Amygdala (tissue), 56 donors: ENCODE measurements around the gene SGMS2.

Source experiments
- DNase-seq, 56 donors: peaks; one replicate each; lab custom pipeline; 2025; lab: John Stamatoyannopoulos, UW

SGMS2 gene

DNA sequence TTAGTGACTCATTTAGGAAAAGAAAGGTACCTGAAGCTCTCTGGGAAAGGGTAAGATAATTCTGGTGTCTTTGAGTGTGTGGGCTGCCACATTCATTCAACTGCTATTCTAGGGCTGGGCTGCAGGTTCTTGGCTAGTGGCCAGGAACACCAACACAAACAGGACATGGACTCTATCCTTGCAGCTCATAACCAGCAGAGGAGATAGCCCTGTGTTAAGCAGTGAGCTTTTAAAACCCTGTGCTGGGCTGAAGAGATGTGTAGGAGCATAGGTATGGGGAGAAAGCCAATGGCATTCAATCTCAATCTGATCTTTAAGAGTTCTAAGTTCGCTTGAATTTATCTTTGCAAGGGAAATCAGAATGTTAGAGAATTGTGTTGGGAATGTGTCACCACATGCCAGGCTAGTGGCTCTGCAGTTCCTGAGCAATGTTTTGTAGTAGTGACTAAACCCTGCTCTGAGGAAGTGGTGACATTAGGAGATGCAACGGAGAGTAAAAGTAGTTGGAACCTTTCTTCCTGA, 39.2 kb downstream of the SGMS2 start:
- peak in 17 of 56 donors; percentile 0 to 30 (median 4) for DNase-seq

DNA sequence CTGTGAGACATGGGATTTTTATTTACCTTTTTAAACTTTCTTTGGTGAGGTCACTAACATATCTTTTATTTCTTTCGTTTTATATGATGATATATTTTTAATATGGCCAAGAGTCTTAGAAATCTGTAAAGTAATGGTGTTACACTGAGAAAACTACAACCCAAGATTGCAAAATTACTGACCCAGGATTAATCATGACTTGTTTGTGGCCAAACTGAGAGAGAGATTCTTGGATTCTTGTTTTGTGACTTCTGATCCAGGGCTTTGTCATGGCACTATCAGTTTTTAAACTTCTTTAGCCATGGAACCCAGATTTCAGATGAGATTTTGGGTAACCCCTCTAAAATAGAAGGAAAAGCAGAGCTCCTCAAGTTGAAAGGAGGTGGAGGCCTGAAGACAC, 42.0 kb downstream of the SGMS2 start:
- DNase-seq = no peak

DNA sequence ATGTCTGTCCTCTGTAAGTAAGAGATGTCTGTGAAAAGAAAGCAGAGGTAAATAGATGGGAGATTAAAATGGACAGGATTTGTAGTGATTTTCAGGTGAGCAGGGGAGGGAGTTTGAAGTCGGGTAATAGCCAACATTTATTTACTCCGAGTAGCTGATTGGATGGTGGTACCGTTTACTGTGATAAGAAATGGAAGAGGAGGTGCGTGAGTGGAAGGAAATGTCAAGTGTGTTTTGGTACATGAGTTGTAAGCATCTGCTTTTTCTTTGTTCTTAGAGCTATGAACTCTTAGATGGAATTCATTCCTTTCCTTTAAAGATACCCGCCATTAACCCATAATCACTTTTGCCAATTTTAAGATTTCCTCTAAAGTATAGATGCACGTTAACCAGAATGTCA, 45.5 kb downstream of the SGMS2 start:
- DNase-seq = no peak

DNA sequence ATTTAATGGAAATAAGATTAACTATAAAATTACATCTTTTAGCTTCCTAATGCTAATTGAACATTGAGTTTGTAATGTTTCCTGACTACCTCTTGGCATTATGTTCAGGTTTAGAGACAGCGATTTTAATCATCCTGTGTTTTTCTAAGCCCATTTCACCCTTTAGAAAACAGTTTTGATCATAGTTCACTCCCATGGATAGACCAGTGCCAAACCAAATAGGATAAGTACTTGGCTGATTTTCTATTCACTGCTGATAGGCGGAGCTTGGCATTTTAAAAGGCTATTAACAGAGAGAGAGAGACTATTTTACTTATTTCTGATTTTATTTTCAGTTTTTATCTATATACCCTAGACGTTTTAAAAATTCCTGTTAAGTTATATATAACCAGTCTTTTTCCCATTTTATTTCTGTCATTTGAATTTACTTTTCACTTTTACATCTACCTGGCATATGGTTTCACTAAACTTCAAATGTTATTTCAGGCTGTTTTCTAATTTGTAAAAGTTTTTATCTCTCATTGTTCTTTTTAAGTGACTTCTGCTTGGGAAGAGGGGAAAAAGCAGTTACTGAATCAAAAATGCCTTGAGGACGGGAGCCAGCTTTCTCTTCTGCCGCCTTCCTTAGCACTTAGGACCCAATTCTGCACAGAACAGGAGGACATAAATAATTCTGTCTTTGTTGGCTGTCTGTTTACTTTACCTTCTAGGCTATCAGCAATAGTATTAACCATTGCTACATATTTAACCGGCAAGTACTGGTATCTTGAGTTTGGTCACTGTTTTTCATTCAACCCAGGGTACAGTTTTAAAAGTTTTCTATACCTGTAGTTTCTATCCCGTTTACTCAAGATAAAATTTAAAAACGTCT, 46.4 kb downstream of the SGMS2 start:
- no peak for DNase-seq

DNA sequence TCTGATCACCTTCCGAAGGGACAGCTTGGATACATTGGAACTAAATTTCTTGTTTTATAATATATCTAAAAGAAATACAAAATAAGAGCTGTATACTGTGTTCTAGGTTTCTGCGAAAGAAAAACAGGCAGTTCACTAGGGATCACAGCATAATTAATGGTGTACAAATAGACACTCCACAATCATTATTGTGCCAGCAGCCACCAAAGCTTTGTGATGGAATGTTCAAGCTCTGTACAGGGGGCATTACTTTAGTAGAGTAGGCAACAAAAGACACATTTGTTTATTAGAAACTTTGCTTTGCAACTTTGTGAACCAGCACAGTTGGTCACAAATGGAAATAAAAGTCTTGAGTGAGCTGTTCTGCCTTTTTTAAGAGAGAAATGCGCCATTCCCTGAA, 49.3 kb downstream of the SGMS2 start:
- no peak for DNase-seq

DNA sequence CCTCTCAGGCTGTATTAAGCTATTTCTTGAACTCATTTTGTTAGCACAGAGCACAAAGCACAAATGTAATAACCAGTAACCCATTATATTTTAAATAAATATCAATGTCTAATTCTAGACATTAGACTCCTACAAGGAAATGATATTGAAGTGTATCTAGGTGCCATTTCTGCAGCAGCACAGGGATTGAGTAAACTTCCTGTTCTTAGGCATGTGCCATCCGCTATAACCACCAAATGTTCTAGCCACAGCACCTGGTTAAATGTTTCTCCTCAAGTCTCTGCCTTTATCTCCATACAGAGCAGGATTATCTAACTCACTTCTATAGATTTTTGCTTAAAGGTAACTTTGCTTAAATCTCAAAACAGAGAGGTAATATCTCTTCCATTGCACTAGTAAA, 51.4 kb downstream of the SGMS2 start:
- no peak for DNase-seq

DNA sequence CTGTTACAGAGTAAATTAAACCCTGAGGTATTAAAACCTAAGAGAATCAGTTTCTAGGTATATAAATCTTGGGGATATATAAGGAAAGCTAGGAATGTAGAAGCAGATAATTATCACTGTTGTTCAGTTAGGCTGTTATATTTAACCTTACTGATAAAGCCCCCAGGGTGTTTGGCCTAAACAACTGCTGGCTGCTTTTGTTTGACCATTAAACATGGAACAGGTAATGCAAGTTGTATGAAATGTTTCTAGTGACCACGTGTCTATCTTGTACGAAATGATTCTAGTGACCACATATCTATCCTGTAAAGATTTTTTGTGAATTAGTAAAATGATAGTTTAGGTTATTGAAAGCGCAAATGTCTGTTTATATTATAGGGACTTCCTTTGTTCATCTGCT, 52.6 kb downstream of the SGMS2 start:
- DNase-seq = no peak

DNA sequence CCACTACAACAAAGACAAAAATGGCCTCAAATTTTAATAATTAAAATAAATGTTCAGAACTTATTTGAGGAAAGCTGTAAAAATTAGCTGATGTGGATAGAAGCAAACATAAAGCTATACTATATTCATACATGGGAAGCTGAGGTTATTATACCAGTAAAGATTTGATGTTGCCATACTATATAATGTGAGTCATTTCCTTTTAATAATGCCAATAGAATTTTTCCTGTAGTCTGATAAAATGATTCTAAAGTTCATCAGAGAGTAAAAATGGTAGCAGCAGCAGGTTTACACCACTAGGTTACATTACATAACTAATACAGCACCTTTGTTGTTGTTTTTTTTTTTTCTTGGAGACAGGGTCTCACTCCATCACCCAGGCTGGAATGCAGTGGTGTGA, 61.1 kb downstream of the SGMS2 start:
- DNase-seq = no peak

DNA sequence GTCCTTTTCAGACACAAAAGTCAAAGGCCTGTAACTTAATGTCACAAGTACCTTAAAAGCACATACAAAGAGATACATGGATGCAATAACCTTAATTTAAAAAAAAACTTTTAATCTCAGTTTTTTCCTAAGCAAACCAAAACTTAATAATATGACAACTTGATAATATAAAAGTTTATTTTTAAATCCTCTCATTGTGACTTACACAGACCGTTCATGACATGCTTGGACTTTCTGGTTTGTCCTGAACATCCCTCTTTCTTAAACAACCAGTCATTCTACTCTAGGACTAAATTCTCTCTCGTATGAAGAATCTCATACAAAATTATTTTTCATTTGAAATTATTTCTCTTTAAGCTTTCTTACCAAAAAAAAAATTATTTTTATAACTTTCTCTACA, 63.5 kb downstream of the SGMS2 start:
- no peak for DNase-seq

DNA sequence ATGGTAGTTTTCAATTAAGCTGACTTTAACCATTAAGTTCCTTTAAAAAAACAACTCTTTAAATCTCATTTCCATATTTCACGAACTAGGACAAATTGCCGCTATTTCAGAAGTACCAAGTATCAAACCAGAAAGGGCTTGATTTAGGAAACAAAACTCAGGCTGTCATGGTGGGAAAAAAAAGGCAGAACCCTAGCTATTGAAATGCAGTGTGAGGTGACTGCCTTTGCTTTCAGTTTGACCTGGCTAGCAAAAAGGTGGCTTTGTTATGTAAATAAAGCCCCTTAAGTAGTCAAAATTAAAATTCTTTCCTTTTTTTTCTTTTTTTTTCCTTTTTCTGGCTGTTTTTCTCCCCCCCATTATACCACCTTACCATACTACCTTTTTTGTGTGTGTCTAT, 66.0 kb downstream of the SGMS2 start:
- DNase-seq = no peak

DNA sequence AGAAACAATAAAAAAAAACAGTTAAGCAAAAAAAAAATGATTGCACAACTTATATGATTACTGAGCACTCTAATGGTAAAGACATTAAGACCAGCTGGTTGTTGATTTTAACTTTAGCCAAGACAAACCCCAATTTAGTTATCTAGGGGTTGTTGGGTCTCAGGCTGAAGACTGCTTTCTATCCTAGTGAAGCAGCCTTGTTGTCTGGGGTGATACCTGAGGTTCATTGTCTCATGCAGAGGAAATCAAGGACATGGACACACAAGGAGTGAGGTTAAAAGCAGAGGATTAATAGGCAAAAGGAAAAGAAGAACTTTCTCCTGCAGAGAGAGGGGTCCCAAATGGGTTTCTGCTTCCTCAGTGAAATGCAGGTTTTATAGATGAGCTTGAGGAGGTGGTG, 66.6 kb downstream of the SGMS2 start:
- no peak for DNase-seq

DNA sequence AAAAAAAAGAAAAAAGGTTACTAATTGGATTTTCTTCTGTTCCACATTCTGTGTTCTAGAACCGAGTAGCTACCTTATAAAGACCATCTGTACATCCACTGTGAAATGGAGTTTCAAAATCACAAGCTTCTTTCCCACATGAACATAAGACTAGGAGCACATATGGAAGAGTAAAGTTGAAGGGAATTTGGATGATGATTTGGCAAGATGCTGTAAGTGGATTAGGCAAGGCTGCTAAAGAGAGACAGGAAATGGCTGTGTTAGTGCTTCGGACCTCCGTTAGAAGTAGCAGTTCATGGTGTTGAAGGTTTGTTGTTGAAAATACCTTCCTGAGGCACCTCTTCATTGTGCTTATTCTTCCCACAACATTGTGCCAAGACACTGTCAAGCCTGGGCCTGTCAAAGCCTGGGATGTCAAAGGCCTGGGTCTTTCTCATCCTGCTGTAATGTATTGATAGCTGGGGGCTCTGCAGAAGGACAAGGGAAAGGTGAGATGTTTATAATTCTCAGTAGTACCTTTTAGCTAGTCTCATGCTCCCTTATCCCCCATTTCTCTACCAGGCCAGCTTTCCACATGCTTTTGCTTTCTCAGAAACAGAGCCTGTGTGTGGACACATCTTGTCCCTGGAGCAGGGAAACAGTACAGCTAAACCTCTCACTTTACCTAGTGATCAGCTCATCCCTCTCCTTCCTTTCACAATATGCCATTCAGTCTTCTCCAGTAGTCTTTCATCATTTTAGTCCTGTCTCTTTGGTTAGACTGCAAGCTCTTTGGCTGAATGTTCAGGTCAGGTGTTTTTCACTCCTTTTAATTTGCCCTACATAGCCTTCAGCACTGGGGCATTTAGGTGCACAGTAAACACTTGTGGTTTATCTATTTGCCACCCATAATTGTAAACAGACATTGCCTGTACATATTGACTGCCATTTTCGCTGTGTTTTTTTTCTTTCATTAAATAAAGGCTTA, 68.7 kb downstream of the SGMS2 start:
- DNase-seq = no peak

DNA sequence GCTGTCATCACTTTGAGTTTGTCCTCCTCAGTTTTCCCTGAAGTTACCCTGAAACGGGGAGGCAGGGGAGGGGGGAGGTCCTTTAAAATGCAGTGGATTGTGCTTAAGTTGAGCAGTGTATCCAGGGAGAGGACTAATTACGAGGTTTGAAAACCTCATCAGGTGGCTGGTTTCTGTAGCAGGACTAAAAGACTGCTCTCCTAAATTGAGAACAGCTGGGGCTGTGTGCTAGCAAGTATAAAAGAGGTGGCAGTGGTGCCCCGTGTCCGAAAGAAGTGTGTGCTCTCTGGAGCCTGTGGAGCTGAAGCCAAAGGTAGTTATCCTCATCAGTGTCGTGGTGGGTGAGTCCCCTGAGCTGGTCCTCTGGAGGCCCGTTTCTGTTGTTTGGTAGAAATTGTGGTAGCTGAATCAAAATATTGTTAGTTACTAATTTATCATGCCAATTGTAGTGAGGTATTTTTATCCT, 69.4 kb downstream of the SGMS2 start:
- DNase-seq = no peak

DNA sequence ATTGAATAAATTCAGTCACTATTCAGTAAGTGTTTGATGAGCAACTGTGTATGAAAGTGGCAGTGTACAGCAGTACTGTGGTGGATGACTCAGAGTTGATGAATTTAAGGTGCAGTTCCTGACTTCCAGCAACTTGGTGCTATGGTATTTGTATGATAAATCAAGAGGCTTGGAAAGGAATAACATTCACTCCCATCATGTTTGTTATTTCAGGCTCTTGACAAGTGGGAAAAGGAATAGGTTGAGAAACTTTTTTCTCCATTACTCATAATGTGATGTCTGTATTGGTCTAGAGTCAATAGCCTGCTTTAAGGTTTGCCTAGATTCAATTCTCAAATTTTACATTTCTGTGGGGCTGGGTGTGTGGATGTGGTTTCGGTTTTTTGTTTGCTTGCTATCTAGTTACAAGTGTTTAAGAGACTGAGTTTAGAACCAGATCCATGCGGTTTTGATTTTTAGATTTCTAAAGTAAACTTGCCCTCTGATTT, 71.5 kb downstream of the SGMS2 start:
- DNase-seq = no peak

DNA sequence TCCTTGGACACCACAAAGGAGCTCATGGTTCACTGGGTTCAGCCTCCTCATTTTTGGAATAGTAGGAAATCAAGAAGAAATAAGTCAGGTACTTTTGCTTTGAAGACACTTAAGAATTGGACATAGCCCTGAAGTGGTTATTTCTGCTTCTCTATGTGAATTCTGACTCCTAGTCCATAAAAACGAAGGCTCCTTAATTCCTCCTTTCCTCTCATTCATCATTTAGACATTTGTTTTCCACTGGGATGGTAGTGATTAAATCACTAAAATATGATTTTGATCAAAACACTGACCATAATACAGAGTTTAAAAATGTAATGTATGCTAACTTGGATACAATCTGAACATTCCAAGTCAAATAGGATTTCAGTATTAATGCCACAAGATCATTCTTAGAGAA, 71.9 kb downstream of the SGMS2 start:
- DNase-seq = no peak

DNA sequence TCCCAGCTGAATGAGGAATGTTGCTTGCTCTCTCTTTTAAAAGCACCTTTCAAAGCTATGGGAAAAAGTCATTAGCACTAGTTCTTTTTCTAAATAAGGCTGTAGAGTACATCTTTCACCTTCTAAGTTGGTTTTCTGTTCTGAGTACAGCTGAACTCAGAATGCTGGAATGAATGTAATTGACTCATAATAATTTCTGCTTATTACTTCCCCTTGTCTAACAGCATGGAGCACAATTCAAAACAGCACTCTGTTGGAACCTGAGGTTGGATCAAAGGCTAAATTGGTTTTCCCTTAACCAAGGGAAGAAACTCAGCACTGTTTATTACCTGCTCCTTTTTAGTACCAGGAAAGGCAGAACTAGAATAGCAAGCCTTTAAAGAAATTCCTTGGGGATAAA, 73.1 kb downstream of the SGMS2 start:
- no peak for DNase-seq

DNA sequence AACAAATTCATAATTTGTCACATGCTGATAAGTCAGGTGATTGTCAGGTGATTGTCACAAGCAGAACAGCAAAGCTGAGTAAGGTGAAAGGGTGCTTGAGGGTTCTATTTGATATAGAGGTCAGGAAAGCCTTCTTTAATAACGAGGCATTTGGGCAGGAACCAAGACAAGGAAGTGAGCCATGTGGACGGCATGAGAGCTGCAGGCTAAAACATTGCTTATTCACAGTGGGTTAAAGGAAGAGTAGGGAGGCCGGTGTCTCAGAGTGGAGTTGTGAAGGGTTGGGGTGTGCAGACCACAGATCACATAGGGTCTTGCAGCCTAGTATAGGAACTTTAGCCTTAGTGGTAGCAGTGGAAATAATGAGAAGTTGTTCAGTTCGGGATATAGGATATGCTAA, 75.3 kb downstream of the SGMS2 start:
- DNase-seq = no peak

DNA sequence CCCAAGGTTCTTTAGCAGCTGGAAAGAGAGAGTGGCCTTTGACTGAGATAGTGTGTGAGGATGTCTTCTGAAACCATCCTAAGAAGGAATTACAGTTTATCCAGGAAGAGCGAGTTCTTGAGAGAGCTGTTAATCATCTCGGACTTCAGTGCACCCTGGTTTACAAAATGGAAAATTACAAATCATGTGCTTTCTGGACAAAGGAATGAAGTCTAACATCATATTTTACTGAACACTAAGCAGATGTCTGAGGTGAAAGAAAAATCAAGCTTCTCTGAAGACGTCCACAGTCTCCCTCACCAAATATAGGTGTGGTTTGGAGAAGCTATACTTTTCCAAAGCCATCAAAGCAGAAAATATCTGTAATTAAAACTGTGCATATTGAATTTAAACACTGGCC, 75.8 kb downstream of the SGMS2 start:
- DNase-seq = no peak

DNA sequence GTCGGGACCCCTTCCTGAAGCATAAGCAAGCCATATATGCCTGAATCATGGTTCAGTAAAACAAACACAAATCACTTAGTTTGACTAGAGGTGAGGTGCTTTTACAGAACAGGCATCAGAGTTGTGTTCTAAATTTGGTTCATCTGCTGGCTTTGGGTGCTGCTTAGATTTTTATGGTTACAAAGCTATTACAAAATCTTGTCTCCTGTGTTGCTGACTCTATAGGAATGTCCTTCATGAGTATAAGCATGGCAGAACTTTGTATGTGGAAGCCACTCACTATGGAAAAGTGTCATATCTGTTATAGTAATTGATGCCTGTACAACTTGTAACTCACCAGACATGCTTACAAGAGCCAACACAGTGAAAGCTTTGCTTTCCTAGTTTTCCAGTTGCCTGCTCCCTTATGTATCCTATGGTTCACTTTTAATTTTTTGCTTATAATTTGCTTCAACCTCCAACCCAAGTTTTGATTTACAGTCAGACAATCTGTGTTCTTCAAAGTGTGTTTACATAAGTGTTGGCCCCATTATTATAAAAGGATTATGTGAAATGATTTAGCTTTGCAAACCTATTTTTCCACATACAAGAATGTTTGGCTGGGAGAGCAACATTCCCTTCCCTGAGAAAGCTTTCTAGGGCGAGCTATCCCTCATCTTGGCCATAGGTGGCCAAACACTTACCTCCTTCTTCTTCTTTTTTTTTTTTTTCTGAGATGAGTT, 76.6 kb downstream of the SGMS2 start:
- DNase-seq = no peak

DNA sequence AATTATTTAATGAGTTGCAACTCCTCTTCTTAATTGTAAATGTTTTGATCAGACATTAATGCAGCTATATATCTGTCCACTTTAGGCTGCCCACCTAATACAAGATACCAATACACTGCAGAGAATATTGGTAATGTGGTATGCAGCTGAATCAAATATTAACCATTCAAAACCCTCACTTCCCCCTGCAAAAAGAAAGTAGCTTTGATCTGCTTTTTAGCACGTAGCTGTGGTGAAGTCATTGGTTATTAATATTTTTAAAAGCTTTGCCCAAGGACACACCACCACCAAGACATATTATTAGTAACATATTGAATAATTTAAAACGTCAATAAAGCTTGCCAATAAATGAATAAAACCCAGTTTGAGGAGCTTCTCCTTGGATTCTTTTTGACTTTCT, 78.0 kb downstream of the SGMS2 start:
- no peak for DNase-seq
